Bronchial epithelial cell (primary cell): ENCODE measurements around the gene PPM1B. TPM values are rescaled to one million over a fixed set of nuclear protein-coding genes. Genes with fewer than 3 reads are reported as not detected.

Experiments
- DNase-seq: peaks from one replicate; pipeline ENCODE4 v3.0.0-alpha.2; 2010; ENCODE audit warnings: low read depth
- FAIRE-seq: peaks from 2 replicates; lab custom pipeline; 2011; peaks lifted over from hg19 to GRCh38; lab: Jason Lieb, UNC
- H3K27me3 ChIP-seq: 2 replicates; pipeline ENCODE4 v1.5.1; 2011; ENCODE audit warnings: low read length; ENCODE audit not compliant: control insufficient read depth, insufficient read depth
- H3K36me3 ChIP-seq: 2 replicates; pipeline ENCODE4 v1.5.1; 2011; ENCODE audit warnings: low read length; ENCODE audit not compliant: control insufficient read depth, insufficient read depth
- H3K4me3 ChIP-seq: 2 replicates; pipeline ENCODE4 v1.5.1; 2011; ENCODE audit warnings: mild to moderate bottlenecking, low read depth, low read length, control low read depth
- CTCF ChIP-seq: IDR thresholded peaks from 2 replicates; pipeline ENCODE4 v1.5.1; 2011; ENCODE audit warnings: mild to moderate bottlenecking, moderate library complexity, low read length, control low read depth, inconsistent platforms; ENCODE audit not compliant: insufficient read depth, severe bottlenecking
- total RNA-seq: library from RNA; depleted of rRNA; stranded (reverse); fragments of >200 nt; gene quantifications from 2 replicates; pipeline ENCODE4 v1.2.1, GENCODE V29; 2014

PPM1B gene
- total RNA-seq, 1 donor from 2014 or later: 35.3 TPM

GRCh38 chr2:44230378-44230777 is 61.7 kb downstream of the PPM1B start:
- TF ChIP-seq CTCF: no peak
- DNase-seq (no peak), FAIRE-seq (no peak)
- Histone ChIP-seq H3K4me3 (no peak overlapping the region), H3K36me3 (no peaks in the 10 kb centered on the region), H3K27me3 (no peaks in the 10 kb centered on the region)

- Histone ChIP-seq H3K27me3 (no peaks in the 10 kb centered on the region), H3K4me3 (no peak overlapping the region), H3K36me3 (no peaks in the 10 kb centered on the region)
- no peak for TF ChIP-seq CTCF
- FAIRE-seq (no peak), DNase-seq (peak; percentile 71)
Measured at GRCh38 chr2:44233450-44234128, 64.9 kb downstream of the PPM1B start.

GRCh38 chr2:44237221-44237620 is 68.5 kb downstream of the PPM1B start:
- Histone ChIP-seq H3K27me3 (no peaks in the 10 kb centered on the region), H3K36me3 (no peaks in the 10 kb centered on the region), H3K4me3 (no peak overlapping the region)
- TF ChIP-seq CTCF: no peak
- FAIRE-seq: no peak
- DNase-seq: no peak

- no peak for TF ChIP-seq CTCF
- FAIRE-seq: no peak
Measured at GRCh38 chr2:44242904-44243303, 74.2 kb downstream of the PPM1B start.

GRCh38 chr2:44244135-44244871 is 75.6 kb downstream of the PPM1B start:
- TF ChIP-seq CTCF: peak; percentile 30
- DNase-seq (peak; percentile 67), FAIRE-seq (no peak)
- Histone ChIP-seq H3K27me3 (no peaks in the 10 kb centered on the region), H3K36me3 (no peaks in the 10 kb centered on the region), H3K4me3 (peak overlapping the region; percentile 10)

More at GRCh38 chr2:44242904-44243303, 74.2 kb downstream of the PPM1B start:
- H3K27me3 ChIP-seq: no peaks in the 10 kb centered on the region
- DNase-seq: no peak
- no peaks in the 10 kb centered on the region for H3K36me3 ChIP-seq
- H3K4me3 ChIP-seq: no peak overlapping the region
